H9 (cell line): ENCODE data around the gene MYF6. TPM values are rescaled to one million over a fixed set of nuclear protein-coding genes. Genes with fewer than 3 reads are reported as not detected.

ENCODE experiments used
- DNase-seq: peaks from one replicate; pipeline ENCODE4 v3.0.0-alpha.2; 2017
- H2AFZ ChIP-seq: one replicate; pipeline ENCODE4 v1.6.1; 2013; ENCODE audit warnings: mild to moderate bottlenecking, low read length, control low read depth, moderate library complexity
- H2AK5ac ChIP-seq: 2 replicates; pipeline ENCODE4 v1.6.1; 2013; ENCODE audit warnings: low read length, control low read depth, mixed read lengths; ENCODE audit not compliant: insufficient read length
- H2BK120ac ChIP-seq: one replicate; pipeline ENCODE4 v1.6.1; 2013; ENCODE audit warnings: low read depth, mild to moderate bottlenecking, low read length, control low read depth, inconsistent platforms; ENCODE audit not compliant: poor library complexity, severe bottlenecking
- H2BK12ac ChIP-seq: 2 replicates; pipeline ENCODE4 v1.6.1; 2013; ENCODE audit warnings: low read length, control low read depth, mixed read lengths, low read depth; ENCODE audit not compliant: insufficient read length
- H2BK15ac ChIP-seq: 2 replicates; pipeline ENCODE4 v1.6.1; 2013; ENCODE audit warnings: low read depth, low read length, control low read depth
- H2BK20ac ChIP-seq: one replicate; pipeline ENCODE4 v1.6.1; 2013; ENCODE audit warnings: low read depth, mild to moderate bottlenecking, low read length, control low read depth, inconsistent platforms; ENCODE audit not compliant: poor library complexity, severe bottlenecking
- H2BK5ac ChIP-seq: 2 replicates; pipeline ENCODE4 v1.6.1; 2013; ENCODE audit warnings: low read length, control low read depth, mixed read lengths; ENCODE audit not compliant: insufficient read length
- H3K14ac ChIP-seq: 2 replicates; pipeline ENCODE4 v1.6.1; 2013; ENCODE audit warnings: low read length, control low read depth; ENCODE audit not compliant: insufficient read depth
- H3K18ac ChIP-seq: 2 replicates; pipeline ENCODE4 v1.6.1; 2013; ENCODE audit warnings: low read depth, mild to moderate bottlenecking, mixed read lengths, low read length, control low read depth; ENCODE audit not compliant: insufficient read length
- H3K23ac ChIP-seq: 2 replicates; pipeline ENCODE4 v1.6.1; 2013; ENCODE audit warnings: low read length, control low read depth, mixed read lengths, low read depth; ENCODE audit not compliant: insufficient read length
- H3K23me2 ChIP-seq: 2 replicates; pipeline ENCODE4 v1.6.1; 2013; ENCODE audit warnings: low read depth, mild to moderate bottlenecking, mixed read lengths, low read length, control low read depth; ENCODE audit not compliant: insufficient read length, poor library complexity, severe bottlenecking
- H3K27ac ChIP-seq: 2 replicates; pipeline ENCODE4 v1.5.1; 2013; ENCODE audit warnings: low read length, control low read depth, mixed read lengths, low read depth; ENCODE audit not compliant: insufficient read length
- H3K27me3 ChIP-seq: 2 replicates; pipeline ENCODE4 v1.6.1; 2013; ENCODE audit warnings: low read length, control low read depth, inconsistent platforms; ENCODE audit not compliant: insufficient read depth
- H3K4ac ChIP-seq: 2 replicates; pipeline ENCODE4 v1.6.1; 2013; ENCODE audit warnings: low read depth, mild to moderate bottlenecking, control low read depth, inconsistent platforms, low read length, moderate library complexity
- H3K4me1 ChIP-seq: 2 replicates; pipeline ENCODE4 v1.6.1; 2013; ENCODE audit warnings: low read length, control low read depth, inconsistent platforms; ENCODE audit not compliant: insufficient read depth
- H3K4me2 ChIP-seq: 2 replicates; pipeline ENCODE4 v1.6.1; 2013; ENCODE audit warnings: low read length, control low read depth, mixed read lengths; ENCODE audit not compliant: insufficient read length, insufficient read depth
- H3K56ac ChIP-seq: 2 replicates; pipeline ENCODE4 v1.6.1; 2013; ENCODE audit warnings: low read depth, mild to moderate bottlenecking, mixed read lengths, low read length, control low read depth; ENCODE audit not compliant: insufficient read length
- H3K79me1 ChIP-seq: 2 replicates; pipeline ENCODE4 v1.6.1; 2013; ENCODE audit warnings: low read depth, mild to moderate bottlenecking, moderate library complexity, low read length, control low read depth, inconsistent platforms; ENCODE audit not compliant: insufficient read depth, poor library complexity, severe bottlenecking
- H3K79me2 ChIP-seq: 2 replicates; pipeline ENCODE4 v1.6.1; 2013; ENCODE audit warnings: low read length, control low read depth, inconsistent platforms; ENCODE audit not compliant: insufficient read depth
- H3K9ac ChIP-seq: 2 replicates; pipeline ENCODE4 v1.6.1; 2013; ENCODE audit warnings: low read length, control low read depth, mixed read lengths; ENCODE audit not compliant: insufficient read length; ENCODE audit errors: extremely low read depth
- H3K9me3 ChIP-seq: one replicate; pipeline ENCODE4 v1.6.1; 2013; ENCODE audit warnings: low read depth, low read length, inconsistent platforms; ENCODE audit not compliant: control insufficient read depth
- H3T11ph ChIP-seq: one replicate; pipeline ENCODE4 v1.6.1; 2013; ENCODE audit warnings: mild to moderate bottlenecking, low read length, control low read depth, inconsistent platforms
- H4K20me1 ChIP-seq: one replicate; pipeline ENCODE4 v1.6.1; 2013; ENCODE audit not compliant: control insufficient read depth, insufficient read length, insufficient read depth
- H4K5ac ChIP-seq: 2 replicates; pipeline ENCODE4 v1.6.1; 2013; ENCODE audit warnings: low read depth, mild to moderate bottlenecking, mixed read lengths, low read length, control low read depth; ENCODE audit not compliant: insufficient read length
- H4K8ac ChIP-seq: replicated peaks from 2 replicates; pipeline ENCODE4 v1.6.1; 2013; ENCODE audit warnings: low read length, control low read depth, mixed read lengths, low read depth; ENCODE audit not compliant: insufficient read length
- H4K91ac ChIP-seq: 2 replicates; pipeline ENCODE4 v1.6.1; 2013; ENCODE audit warnings: low read depth, mild to moderate bottlenecking, moderate library complexity, mixed read lengths, low read length, control low read depth; ENCODE audit not compliant: insufficient read length
- H3K27ac Mint-ChIP-seq, 3 experiments: 2 replicates in 2 of 3; 3 replicates in 1 of 3; pipeline ENCODE4 v1.8.0; 2020 to 2021; ENCODE audit warnings: mixed read lengths in 3 of 3, mild to moderate bottlenecking in 1 of 3, moderate library complexity in 1 of 3
- H3K27me3 Mint-ChIP-seq: 2 replicates; pipeline ENCODE4 v1.8.0; 2021; ENCODE audit warnings: low read depth, mild to moderate bottlenecking, moderate library complexity, mixed read lengths
- H3K36me3 Mint-ChIP-seq, 3 experiments: 2 replicates in 2 of 3; 3 replicates in 1 of 3; pipeline ENCODE4 v1.8.0; 2020 to 2021; ENCODE audit warnings: low read depth in 3 of 3, mixed read lengths in 3 of 3; ENCODE audit not compliant: insufficient read depth in 1 of 3
- H3K4me1 Mint-ChIP-seq, 2 experiments: 2 replicates each; pipeline ENCODE4 v1.8.0; 2020; ENCODE audit warnings: mixed read lengths in 2 of 2
- H3K4me3 Mint-ChIP-seq, 2 experiments: 2 replicates in 1 of 2; 3 replicates in 1 of 2; pipeline ENCODE4 v1.8.0; 2020 to 2021; ENCODE audit warnings: mild to moderate bottlenecking in 2 of 2, mixed read lengths in 2 of 2, moderate library complexity in 1 of 2
- H3K9me3 Mint-ChIP-seq, 2 experiments: 2 replicates in 1 of 2; 3 replicates in 1 of 2; pipeline ENCODE4 v1.8.0; 2020; ENCODE audit warnings: mild to moderate bottlenecking in 2 of 2, mixed read lengths in 2 of 2, moderate library complexity in 1 of 2
- CTCF ChIP-seq: fragments of 200-600 bp; sonication (generic); conservative IDR thresholded peaks from 3 replicates; pipeline ENCODE4 v1.8.0; 2021; ENCODE audit warnings: antibody characterized with exemption, mild to moderate bottlenecking
- WGBS: extraction: QIAGEN DNeasy Blood & Tissue Kit; methylation state at CpG from one replicate; pipeline ENCODE4 v1.1.7; 2013; ENCODE audit warnings: missing lambda C conversion rate, low lambda C conversion rate, mixed read lengths; ENCODE audit not compliant: insufficient read length; ENCODE audit errors: extremely low coverage; 5-methylcytosine and 5-hydroxymethylcytosine counted together
- total RNA-seq: library from RNA; stranded (reverse); gene quantifications from 2 replicates; pipeline ENCODE4 v1.2.1, GENCODE V29; 2021

The MYF6 gene
- total RNA-seq, 1 experiment from 2014 or later = not detected

- H3T11ph ChIP-seq = no peak overlapping the region
- H3K27ac ChIP-seq = no peak overlapping the region
- WGBS = no CpG with 5 or more reads among the region's 3 CpGs
- no peak overlapping the region for H2BK12ac ChIP-seq
- no peak overlapping the region for H2BK15ac ChIP-seq
- H4K8ac ChIP-seq = no peak overlapping the region
- peaks cover 9% of the 10 kb centered on the region for H3K23me2 ChIP-seq
- H3K9me3 Mint-ChIP-seq = no peaks in the 10 kb centered on the region
- H2BK5ac ChIP-seq = no peak overlapping the region
- H3K14ac ChIP-seq = no peak overlapping the region
- H2BK20ac ChIP-seq = no peak overlapping the region
- peaks cover 69% of the 10 kb centered on the region for H3K27me3 Mint-ChIP-seq
- H3K27ac Mint-ChIP-seq = peak overlapping the region in 1 of 3 experiments; percentile 24; a peak in 2 of 7 replicates
- no peaks in the 10 kb centered on the region for H3K9me3 ChIP-seq
- peaks cover 57 to 59% of the 10 kb centered on the region in 2 experiments for H3K4me1 Mint-ChIP-seq
- H3K4ac ChIP-seq = no peak overlapping the region
- peak overlapping the region; percentile 65 to 81; a peak in 4 of 5 replicates for H3K4me3 Mint-ChIP-seq
- no peak overlapping the region for H2BK120ac ChIP-seq
- peaks cover 32% of the 10 kb centered on the region; the same call in 1 of the 2 replicates for H3K27me3 ChIP-seq
- H3K9ac ChIP-seq = no peak overlapping the region
- no peak overlapping the region for H3K56ac ChIP-seq
- TF ChIP-seq CTCF = no peak
- no peaks in the 10 kb centered on the region for H3K79me2 ChIP-seq
- H3K4me1 ChIP-seq = peaks cover 15% of the 10 kb centered on the region
- no peaks in the 10 kb centered on the region for H3K79me1 ChIP-seq
- no peak overlapping the region for H2AK5ac ChIP-seq
- H3K18ac ChIP-seq = no peak overlapping the region
- no peak overlapping the region for H3K23ac ChIP-seq
- H4K91ac ChIP-seq = no peak overlapping the region
- no peak for DNase-seq
- H4K5ac ChIP-seq = no peak overlapping the region
- no peaks in the 10 kb centered on the region for H4K20me1 ChIP-seq
- no peak overlapping the region for H2AFZ ChIP-seq
- peak overlapping the region; percentile 52 for H3K4me2 ChIP-seq
- H3K36me3 Mint-ChIP-seq = no peaks in the 10 kb centered on the region
Observed at GRCh38 chr12:80714846-80715245, 7.4 kb downstream of the MYF6 start.
